Brain microvascular endothelial cell (primary cell): Measurements from ENCODE around the gene GALNT15.

Experiments
- DNase-seq: peaks from one replicate; pipeline ENCODE4 v3.0.0-alpha.2; 2020
- H3K27ac ChIP-seq: fragments of 250-450 bp; sonication (Bioruptor Pico); 2 replicates; pipeline ENCODE4 v1.5.1; 2020; ENCODE audit warnings: mild to moderate bottlenecking, moderate library complexity
- H3K27me3 ChIP-seq: fragments of 250-450 bp; sonication (Bioruptor Pico); replicated peaks from 2 replicates; pipeline ENCODE4 v1.5.1; 2020; ENCODE audit warnings: mild to moderate bottlenecking
- H3K36me3 ChIP-seq: fragments of 250-450 bp; sonication (Bioruptor Pico); replicated peaks from 2 replicates; pipeline ENCODE4 v1.5.1; 2020; ENCODE audit warnings: mild to moderate bottlenecking
- H3K4me3 ChIP-seq: 2 replicates; pipeline ENCODE4 v1.5.1; 2011; ENCODE audit warnings: low read depth, mild to moderate bottlenecking, control low read depth, low read length, moderate library complexity
- in situ Hi-C: cut with HindIII; loops from 2 replicates; pipeline ENCODE4 v1.10.0; 2017; ENCODE audit warnings: low sequenced_read_pairs, low pct_ligation_motif_present
- TF ChIP-seq, protein P1 (sequence below): IDR thresholded peaks from 2 replicates; pipeline ENCODE4 v1.5.1; 2011; ENCODE audit warnings: low read depth, mild to moderate bottlenecking, moderate library complexity, low read length, control low read depth, inconsistent platforms; ENCODE audit errors: missing control alignments

The GALNT15 gene

DNA sequence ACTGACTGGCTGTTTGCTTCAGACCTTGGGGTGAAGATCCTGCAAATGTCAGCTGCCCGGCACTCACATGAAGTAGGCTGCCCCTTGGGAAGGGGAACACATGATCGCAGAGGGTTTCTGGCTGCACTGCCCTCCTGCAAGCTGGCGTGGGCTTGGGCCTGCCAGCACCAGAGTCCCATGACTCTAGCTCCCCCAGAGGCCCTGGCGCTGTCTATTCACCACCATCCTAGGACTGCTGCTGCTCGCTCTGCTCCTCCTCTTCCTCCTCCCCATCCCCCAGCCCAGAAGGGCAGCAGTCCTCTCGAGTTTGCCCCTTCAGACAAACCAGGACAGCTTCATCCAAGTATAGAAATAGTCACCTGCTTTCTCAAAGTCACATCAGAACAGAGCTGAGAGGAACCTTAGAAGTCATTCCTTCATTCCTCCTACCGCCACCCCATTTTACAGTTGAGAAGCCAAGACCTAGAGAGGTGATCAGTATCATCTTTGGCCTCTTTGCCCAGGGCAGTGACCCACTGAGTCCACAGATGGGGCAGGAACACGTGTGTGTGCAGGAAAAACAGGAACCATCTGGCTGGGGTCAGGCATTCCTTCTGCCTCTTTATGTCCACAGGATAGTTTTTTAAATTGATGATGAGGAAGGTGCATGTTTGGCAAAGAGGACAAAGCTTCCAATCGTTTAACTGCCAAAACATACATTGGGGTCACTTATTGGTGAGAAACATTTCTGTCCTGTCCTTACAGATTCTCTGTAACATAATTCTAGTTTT, 77.0 kb downstream of the GALNT15 start:
- in situ Hi-C loops: no loop called here
- no peak overlapping the region for H3K27ac ChIP-seq
- H3K27me3 ChIP-seq: no peaks in the 10 kb centered on the region
- H3K4me3 ChIP-seq: no peak overlapping the region
- no peak for DNase-seq
- H3K36me3 ChIP-seq: no peaks in the 10 kb centered on the region
- TF ChIP-seq, protein P1, sequence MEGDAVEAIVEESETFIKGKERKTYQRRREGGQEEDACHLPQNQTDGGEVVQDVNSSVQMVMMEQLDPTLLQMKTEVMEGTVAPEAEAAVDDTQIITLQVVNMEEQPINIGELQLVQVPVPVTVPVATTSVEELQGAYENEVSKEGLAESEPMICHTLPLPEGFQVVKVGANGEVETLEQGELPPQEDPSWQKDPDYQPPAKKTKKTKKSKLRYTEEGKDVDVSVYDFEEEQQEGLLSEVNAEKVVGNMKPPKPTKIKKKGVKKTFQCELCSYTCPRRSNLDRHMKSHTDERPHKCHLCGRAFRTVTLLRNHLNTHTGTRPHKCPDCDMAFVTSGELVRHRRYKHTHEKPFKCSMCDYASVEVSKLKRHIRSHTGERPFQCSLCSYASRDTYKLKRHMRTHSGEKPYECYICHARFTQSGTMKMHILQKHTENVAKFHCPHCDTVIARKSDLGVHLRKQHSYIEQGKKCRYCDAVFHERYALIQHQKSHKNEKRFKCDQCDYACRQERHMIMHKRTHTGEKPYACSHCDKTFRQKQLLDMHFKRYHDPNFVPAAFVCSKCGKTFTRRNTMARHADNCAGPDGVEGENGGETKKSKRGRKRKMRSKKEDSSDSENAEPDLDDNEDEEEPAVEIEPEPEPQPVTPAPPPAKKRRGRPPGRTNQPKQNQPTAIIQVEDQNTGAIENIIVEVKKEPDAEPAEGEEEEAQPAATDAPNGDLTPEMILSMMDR: no peak

DNA sequence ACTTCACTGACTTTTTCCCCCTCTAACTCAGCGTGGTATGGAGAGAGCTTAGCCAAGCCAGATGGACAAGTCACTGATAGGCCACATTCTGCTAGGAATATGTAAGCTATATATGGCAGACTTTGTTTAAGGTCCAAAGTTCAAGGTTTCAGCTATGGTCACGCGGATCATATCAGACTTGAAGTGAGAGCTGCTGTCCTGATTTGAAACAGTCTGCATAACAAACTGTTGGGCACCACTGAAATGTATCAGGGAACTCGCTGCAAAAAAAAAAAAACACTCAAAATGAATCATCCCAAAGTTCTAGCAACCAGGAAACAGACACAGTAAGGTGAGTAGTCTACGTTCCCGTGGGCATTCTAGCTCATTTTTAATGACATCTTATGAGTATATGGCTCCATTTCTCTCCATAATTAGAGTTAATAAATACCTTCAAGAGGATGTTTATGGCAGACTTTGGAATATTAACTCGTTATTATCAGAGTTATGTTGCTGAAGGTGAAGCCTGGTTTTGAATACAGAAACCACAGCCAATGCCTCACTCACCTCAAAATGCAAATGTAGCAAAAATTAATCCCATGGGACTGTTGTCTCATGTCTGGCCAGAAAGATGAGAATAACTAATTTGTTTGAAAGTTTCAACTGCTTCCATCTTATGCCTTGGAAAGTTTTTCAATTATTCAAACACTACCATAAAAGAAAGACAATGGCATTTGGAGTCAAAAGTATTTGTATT, 77.9 kb downstream of the GALNT15 start:
- in situ Hi-C loops: no loop called here
- DNase-seq: no peak
- no peak overlapping the region for H3K4me3 ChIP-seq
- no peak overlapping the region for H3K27ac ChIP-seq
- H3K36me3 ChIP-seq: no peaks in the 10 kb centered on the region
- no peaks in the 10 kb centered on the region for H3K27me3 ChIP-seq
- TF ChIP-seq, protein P1: no peak

DNA sequence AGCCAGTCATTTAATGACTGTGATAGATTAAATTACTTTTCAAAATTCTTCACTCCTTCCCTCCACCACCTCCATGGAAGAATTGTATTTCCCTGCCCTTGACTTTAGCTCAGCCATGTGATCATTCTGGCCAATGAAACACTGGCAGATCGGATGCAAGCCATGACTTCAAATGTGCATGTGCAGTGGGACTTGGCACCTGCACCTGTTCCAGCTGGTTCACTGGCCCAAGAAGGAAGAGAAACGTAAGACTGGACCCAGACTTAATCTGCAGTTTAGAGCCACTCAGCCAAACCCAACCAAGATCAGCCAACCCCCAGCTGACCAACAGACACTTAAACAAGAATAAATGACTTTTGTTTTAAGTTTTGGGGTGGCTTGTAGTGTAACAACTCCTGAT, 78.5 kb downstream of the GALNT15 start:
- in situ Hi-C loops: no loop called here
- TF ChIP-seq, protein P1: no peak
- H3K4me3 ChIP-seq: no peak overlapping the region
- H3K36me3 ChIP-seq: no peaks in the 10 kb centered on the region
- H3K27me3 ChIP-seq: no peaks in the 10 kb centered on the region
- no peak overlapping the region for H3K27ac ChIP-seq
- no peak for DNase-seq

DNA sequence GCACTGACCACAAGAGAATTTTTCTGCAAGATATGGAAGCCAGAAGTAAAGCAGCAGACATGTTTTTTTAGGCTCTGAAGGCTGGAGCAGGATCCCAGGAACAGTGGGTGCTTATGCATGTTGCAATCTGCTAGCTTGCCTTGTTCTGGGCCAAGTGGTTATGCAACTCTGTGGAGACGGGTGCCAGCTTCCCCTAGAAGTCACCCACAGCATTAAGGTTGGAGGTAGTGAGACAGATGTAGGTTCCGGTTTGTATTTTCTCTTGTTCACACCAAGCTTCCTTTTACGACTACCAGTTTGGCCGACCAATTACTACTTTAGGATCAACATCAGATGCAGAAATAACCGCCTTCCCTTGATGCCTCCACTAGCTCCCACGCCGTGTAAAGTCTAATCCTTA, 79.1 kb downstream of the GALNT15 start:
- Histone ChIP-seq H3K27ac (no peak overlapping the region), H3K4me3 (no peak overlapping the region), H3K27me3 (no peaks in the 10 kb centered on the region), H3K36me3 (no peaks in the 10 kb centered on the region)
- TF ChIP-seq, protein P1: no peak
- no peak for DNase-seq
- in situ Hi-C loops: no loop called here

DNA sequence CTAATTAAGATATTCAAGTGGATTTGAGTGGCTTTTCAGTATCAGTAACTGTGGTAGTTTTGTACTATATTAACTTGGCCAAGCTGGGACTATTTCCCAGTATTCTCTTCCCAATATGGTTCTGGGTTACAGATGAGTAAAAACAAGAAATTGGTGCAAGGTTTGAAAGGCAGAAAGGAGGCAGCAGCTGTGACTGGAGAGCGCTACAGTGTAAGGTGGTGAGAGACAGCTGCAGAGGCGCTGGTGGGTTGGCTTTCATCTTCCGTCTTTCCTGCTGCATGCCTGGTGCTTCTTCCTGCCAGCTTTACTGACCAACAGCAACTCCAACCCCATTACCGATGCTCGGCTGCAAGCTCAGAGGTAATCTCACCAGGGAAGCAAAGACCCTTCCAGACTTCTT, 80.4 kb downstream of the GALNT15 start:
- in situ Hi-C loops: no loop called here
- no peak for DNase-seq
- Histone ChIP-seq H3K36me3 (no peaks in the 10 kb centered on the region), H3K27me3 (no peaks in the 10 kb centered on the region), H3K27ac (no peak overlapping the region), H3K4me3 (no peak overlapping the region)
- TF ChIP-seq, protein P1: no peak

DNA sequence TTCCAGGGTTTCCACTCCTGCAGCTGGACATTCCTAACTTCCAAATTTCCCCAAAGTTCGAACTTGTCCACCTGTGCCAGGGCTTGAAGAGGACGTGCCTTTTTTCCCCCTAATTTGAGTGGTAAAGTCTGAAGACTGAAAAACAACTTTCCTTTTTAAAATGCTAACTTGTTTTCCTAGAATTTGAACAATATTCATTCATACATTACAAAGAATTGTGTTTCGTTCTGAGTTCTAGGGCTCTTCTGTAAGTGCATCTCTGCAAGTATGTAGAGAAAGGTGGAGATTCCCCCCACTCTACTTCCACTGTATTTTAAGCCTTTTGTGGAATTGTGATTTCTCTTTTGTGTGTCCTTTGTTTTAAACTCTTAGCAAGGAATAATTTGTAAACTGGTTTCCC, 80.8 kb downstream of the GALNT15 start:
- H3K27me3 ChIP-seq: no peaks in the 10 kb centered on the region
- TF ChIP-seq, protein P1: no peak
- H3K36me3 ChIP-seq: peaks cover under 1% of the 10 kb centered on the region
- no peak for DNase-seq
- no peak overlapping the region for H3K27ac ChIP-seq
- H3K4me3 ChIP-seq: no peak overlapping the region
- in situ Hi-C loops: no loop called here
